H9 (cell line): ENCODE results near the gene ITSN2. TPM values are rescaled to one million over a fixed set of nuclear protein-coding genes. Genes with fewer than 3 reads are reported as not detected.
A peak's percentile ranks its signal among the peaks of the same experiment; 100 is the strongest.

ENCODE experiments used
- DNase-seq: peaks from one replicate; pipeline ENCODE4 v3.0.0-alpha.2; 2017
- H2AFZ ChIP-seq: one replicate; pipeline ENCODE4 v1.6.1; 2013; ENCODE audit warnings: mild to moderate bottlenecking, low read length, control low read depth, moderate library complexity
- H2AK5ac ChIP-seq: 2 replicates; pipeline ENCODE4 v1.6.1; 2013; ENCODE audit warnings: low read length, control low read depth, mixed read lengths; ENCODE audit not compliant: insufficient read length
- H2BK120ac ChIP-seq: one replicate; pipeline ENCODE4 v1.6.1; 2013; ENCODE audit warnings: low read depth, mild to moderate bottlenecking, low read length, control low read depth, inconsistent platforms; ENCODE audit not compliant: poor library complexity, severe bottlenecking
- H2BK12ac ChIP-seq: 2 replicates; pipeline ENCODE4 v1.6.1; 2013; ENCODE audit warnings: low read length, control low read depth, mixed read lengths, low read depth; ENCODE audit not compliant: insufficient read length
- H2BK15ac ChIP-seq: 2 replicates; pipeline ENCODE4 v1.6.1; 2013; ENCODE audit warnings: low read depth, low read length, control low read depth
- H2BK20ac ChIP-seq: one replicate; pipeline ENCODE4 v1.6.1; 2013; ENCODE audit warnings: low read depth, mild to moderate bottlenecking, low read length, control low read depth, inconsistent platforms; ENCODE audit not compliant: poor library complexity, severe bottlenecking
- H2BK5ac ChIP-seq: 2 replicates; pipeline ENCODE4 v1.6.1; 2013; ENCODE audit warnings: low read length, control low read depth, mixed read lengths; ENCODE audit not compliant: insufficient read length
- H3K14ac ChIP-seq: 2 replicates; pipeline ENCODE4 v1.6.1; 2013; ENCODE audit warnings: low read length, control low read depth; ENCODE audit not compliant: insufficient read depth
- H3K18ac ChIP-seq: 2 replicates; pipeline ENCODE4 v1.6.1; 2013; ENCODE audit warnings: low read depth, mild to moderate bottlenecking, mixed read lengths, low read length, control low read depth; ENCODE audit not compliant: insufficient read length
- H3K23ac ChIP-seq: 2 replicates; pipeline ENCODE4 v1.6.1; 2013; ENCODE audit warnings: low read length, control low read depth, mixed read lengths, low read depth; ENCODE audit not compliant: insufficient read length
- H3K23me2 ChIP-seq: 2 replicates; pipeline ENCODE4 v1.6.1; 2013; ENCODE audit warnings: low read depth, mild to moderate bottlenecking, mixed read lengths, low read length, control low read depth; ENCODE audit not compliant: insufficient read length, poor library complexity, severe bottlenecking
- H3K27ac ChIP-seq: 2 replicates; pipeline ENCODE4 v1.5.1; 2013; ENCODE audit warnings: low read length, control low read depth, mixed read lengths, low read depth; ENCODE audit not compliant: insufficient read length
- H3K27me3 ChIP-seq: 2 replicates; pipeline ENCODE4 v1.6.1; 2013; ENCODE audit warnings: low read length, control low read depth, inconsistent platforms; ENCODE audit not compliant: insufficient read depth
- H3K4ac ChIP-seq: 2 replicates; pipeline ENCODE4 v1.6.1; 2013; ENCODE audit warnings: low read depth, mild to moderate bottlenecking, control low read depth, inconsistent platforms, low read length, moderate library complexity
- H3K4me1 ChIP-seq: 2 replicates; pipeline ENCODE4 v1.6.1; 2013; ENCODE audit warnings: low read length, control low read depth, inconsistent platforms; ENCODE audit not compliant: insufficient read depth
- H3K4me2 ChIP-seq: 2 replicates; pipeline ENCODE4 v1.6.1; 2013; ENCODE audit warnings: low read length, control low read depth, mixed read lengths; ENCODE audit not compliant: insufficient read length, insufficient read depth
- H3K56ac ChIP-seq: 2 replicates; pipeline ENCODE4 v1.6.1; 2013; ENCODE audit warnings: low read depth, mild to moderate bottlenecking, mixed read lengths, low read length, control low read depth; ENCODE audit not compliant: insufficient read length
- H3K79me1 ChIP-seq: 2 replicates; pipeline ENCODE4 v1.6.1; 2013; ENCODE audit warnings: low read depth, mild to moderate bottlenecking, moderate library complexity, low read length, control low read depth, inconsistent platforms; ENCODE audit not compliant: insufficient read depth, poor library complexity, severe bottlenecking
- H3K79me2 ChIP-seq: 2 replicates; pipeline ENCODE4 v1.6.1; 2013; ENCODE audit warnings: low read length, control low read depth, inconsistent platforms; ENCODE audit not compliant: insufficient read depth
- H3K9ac ChIP-seq: 2 replicates; pipeline ENCODE4 v1.6.1; 2013; ENCODE audit warnings: low read length, control low read depth, mixed read lengths; ENCODE audit not compliant: insufficient read length; ENCODE audit errors: extremely low read depth
- H3K9me3 ChIP-seq: one replicate; pipeline ENCODE4 v1.6.1; 2013; ENCODE audit warnings: low read depth, low read length, inconsistent platforms; ENCODE audit not compliant: control insufficient read depth
- H3T11ph ChIP-seq: one replicate; pipeline ENCODE4 v1.6.1; 2013; ENCODE audit warnings: mild to moderate bottlenecking, low read length, control low read depth, inconsistent platforms
- H4K20me1 ChIP-seq: one replicate; pipeline ENCODE4 v1.6.1; 2013; ENCODE audit not compliant: control insufficient read depth, insufficient read length, insufficient read depth
- H4K5ac ChIP-seq: 2 replicates; pipeline ENCODE4 v1.6.1; 2013; ENCODE audit warnings: low read depth, mild to moderate bottlenecking, mixed read lengths, low read length, control low read depth; ENCODE audit not compliant: insufficient read length
- H4K8ac ChIP-seq: replicated peaks from 2 replicates; pipeline ENCODE4 v1.6.1; 2013; ENCODE audit warnings: low read length, control low read depth, mixed read lengths, low read depth; ENCODE audit not compliant: insufficient read length
- H4K91ac ChIP-seq: 2 replicates; pipeline ENCODE4 v1.6.1; 2013; ENCODE audit warnings: low read depth, mild to moderate bottlenecking, moderate library complexity, mixed read lengths, low read length, control low read depth; ENCODE audit not compliant: insufficient read length
- H3K27ac Mint-ChIP-seq, 3 experiments: 2 replicates in 2 of 3; 3 replicates in 1 of 3; pipeline ENCODE4 v1.8.0; 2020 to 2021; ENCODE audit warnings: mixed read lengths in 3 of 3, mild to moderate bottlenecking in 1 of 3, moderate library complexity in 1 of 3
- H3K27me3 Mint-ChIP-seq: 2 replicates; pipeline ENCODE4 v1.8.0; 2021; ENCODE audit warnings: low read depth, mild to moderate bottlenecking, moderate library complexity, mixed read lengths
- H3K36me3 Mint-ChIP-seq, 3 experiments: 2 replicates in 2 of 3; 3 replicates in 1 of 3; pipeline ENCODE4 v1.8.0; 2020 to 2021; ENCODE audit warnings: low read depth in 3 of 3, mixed read lengths in 3 of 3; ENCODE audit not compliant: insufficient read depth in 1 of 3
- H3K4me1 Mint-ChIP-seq, 2 experiments: 2 replicates each; pipeline ENCODE4 v1.8.0; 2020; ENCODE audit warnings: mixed read lengths in 2 of 2
- H3K4me3 Mint-ChIP-seq, 2 experiments: 2 replicates in 1 of 2; 3 replicates in 1 of 2; pipeline ENCODE4 v1.8.0; 2020 to 2021; ENCODE audit warnings: mild to moderate bottlenecking in 2 of 2, mixed read lengths in 2 of 2, moderate library complexity in 1 of 2
- H3K9me3 Mint-ChIP-seq, 2 experiments: 2 replicates in 1 of 2; 3 replicates in 1 of 2; pipeline ENCODE4 v1.8.0; 2020; ENCODE audit warnings: mild to moderate bottlenecking in 2 of 2, mixed read lengths in 2 of 2, moderate library complexity in 1 of 2
- WGBS: extraction: QIAGEN DNeasy Blood & Tissue Kit; methylation state at CpG from one replicate; pipeline ENCODE4 v1.1.7; 2013; ENCODE audit warnings: missing lambda C conversion rate, low lambda C conversion rate, mixed read lengths; ENCODE audit not compliant: insufficient read length; ENCODE audit errors: extremely low coverage; 5-methylcytosine and 5-hydroxymethylcytosine counted together
- total RNA-seq: library from RNA; stranded (reverse); gene quantifications from 2 replicates; pipeline ENCODE4 v1.2.1, GENCODE V29; 2021
- TF ChIP-seq, protein P1 (sequence below): fragments of 200-600 bp; sonication (generic); conservative IDR thresholded peaks from 3 replicates; pipeline ENCODE4 v1.8.0; 2021; ENCODE audit warnings: antibody characterized with exemption, mild to moderate bottlenecking

ITSN2 gene
- total RNA-seq, 1 experiment from 2014 or later: 17.0 TPM

DNA sequence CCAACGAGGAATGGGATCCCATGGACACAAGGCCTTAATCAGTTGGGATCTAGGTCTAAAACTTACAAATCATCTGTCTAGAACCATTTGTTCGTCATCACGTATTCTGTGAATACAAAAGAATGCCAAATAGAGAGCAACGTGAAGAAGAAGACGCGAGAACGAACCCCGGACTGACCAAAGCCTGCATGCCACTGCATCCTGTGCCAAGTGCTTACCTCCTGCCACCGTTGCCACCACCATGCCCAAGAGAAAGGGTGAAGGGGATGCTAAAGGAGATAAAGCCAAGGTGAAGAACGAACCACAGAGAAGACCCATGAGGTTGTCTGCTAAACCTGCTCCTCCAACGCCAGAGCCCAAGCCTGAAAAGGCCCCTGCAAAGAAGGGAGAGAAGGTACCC, 30.2 kb downstream of the ITSN2 start:
- Histone ChIP-seq H3T11ph (no peak overlapping the region), H3K56ac (no peak overlapping the region), H2AFZ (no peak overlapping the region), H3K14ac (no peak overlapping the region), H3K23ac (no peak overlapping the region), H2BK20ac (no peak overlapping the region), H2BK15ac (no peak overlapping the region), H3K18ac (no peak overlapping the region), H2BK12ac (no peak overlapping the region), H4K91ac (no peak overlapping the region), H3K27ac (no peak overlapping the region), H2BK120ac (no peak overlapping the region), H3K79me1 (no peaks in the 10 kb centered on the region), H3K4me2 (no peak overlapping the region), H4K8ac (no peak overlapping the region), H3K4ac (no peak overlapping the region), H3K79me2 (no peaks in the 10 kb centered on the region), H2BK5ac (no peak overlapping the region), H3K9me3 (no peaks in the 10 kb centered on the region), H2AK5ac (no peak overlapping the region), H3K9ac (no peak overlapping the region), H4K5ac (no peak overlapping the region), H3K4me1 (no peaks in the 10 kb centered on the region), H3K27me3 (no peaks in the 10 kb centered on the region), H4K20me1 (no peaks in the 10 kb centered on the region), H3K23me2 (no peaks in the 10 kb centered on the region)
- Mint-ChIP-seq H3K27ac (peak overlapping the region in 1 of 3 experiments; percentile 41; a peak in 1 of 7 replicates), H3K4me1 (peaks cover 7% of the 10 kb centered on the region in 2 experiments), H3K9me3 (no peaks in the 10 kb centered on the region), H3K36me3 (no peaks in the 10 kb centered on the region), H3K4me3 (no peak overlapping the region), H3K27me3 (no peaks in the 10 kb centered on the region)
- TF ChIP-seq, protein P1, sequence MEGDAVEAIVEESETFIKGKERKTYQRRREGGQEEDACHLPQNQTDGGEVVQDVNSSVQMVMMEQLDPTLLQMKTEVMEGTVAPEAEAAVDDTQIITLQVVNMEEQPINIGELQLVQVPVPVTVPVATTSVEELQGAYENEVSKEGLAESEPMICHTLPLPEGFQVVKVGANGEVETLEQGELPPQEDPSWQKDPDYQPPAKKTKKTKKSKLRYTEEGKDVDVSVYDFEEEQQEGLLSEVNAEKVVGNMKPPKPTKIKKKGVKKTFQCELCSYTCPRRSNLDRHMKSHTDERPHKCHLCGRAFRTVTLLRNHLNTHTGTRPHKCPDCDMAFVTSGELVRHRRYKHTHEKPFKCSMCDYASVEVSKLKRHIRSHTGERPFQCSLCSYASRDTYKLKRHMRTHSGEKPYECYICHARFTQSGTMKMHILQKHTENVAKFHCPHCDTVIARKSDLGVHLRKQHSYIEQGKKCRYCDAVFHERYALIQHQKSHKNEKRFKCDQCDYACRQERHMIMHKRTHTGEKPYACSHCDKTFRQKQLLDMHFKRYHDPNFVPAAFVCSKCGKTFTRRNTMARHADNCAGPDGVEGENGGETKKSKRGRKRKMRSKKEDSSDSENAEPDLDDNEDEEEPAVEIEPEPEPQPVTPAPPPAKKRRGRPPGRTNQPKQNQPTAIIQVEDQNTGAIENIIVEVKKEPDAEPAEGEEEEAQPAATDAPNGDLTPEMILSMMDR: no peak
- WGBS: no CpG with 5 or more reads among the region's 11 CpGs
- no peak for DNase-seq
